Measurements from ENCODE around the gene RAD51B.

- TF ChIP-seq, protein P1, sequence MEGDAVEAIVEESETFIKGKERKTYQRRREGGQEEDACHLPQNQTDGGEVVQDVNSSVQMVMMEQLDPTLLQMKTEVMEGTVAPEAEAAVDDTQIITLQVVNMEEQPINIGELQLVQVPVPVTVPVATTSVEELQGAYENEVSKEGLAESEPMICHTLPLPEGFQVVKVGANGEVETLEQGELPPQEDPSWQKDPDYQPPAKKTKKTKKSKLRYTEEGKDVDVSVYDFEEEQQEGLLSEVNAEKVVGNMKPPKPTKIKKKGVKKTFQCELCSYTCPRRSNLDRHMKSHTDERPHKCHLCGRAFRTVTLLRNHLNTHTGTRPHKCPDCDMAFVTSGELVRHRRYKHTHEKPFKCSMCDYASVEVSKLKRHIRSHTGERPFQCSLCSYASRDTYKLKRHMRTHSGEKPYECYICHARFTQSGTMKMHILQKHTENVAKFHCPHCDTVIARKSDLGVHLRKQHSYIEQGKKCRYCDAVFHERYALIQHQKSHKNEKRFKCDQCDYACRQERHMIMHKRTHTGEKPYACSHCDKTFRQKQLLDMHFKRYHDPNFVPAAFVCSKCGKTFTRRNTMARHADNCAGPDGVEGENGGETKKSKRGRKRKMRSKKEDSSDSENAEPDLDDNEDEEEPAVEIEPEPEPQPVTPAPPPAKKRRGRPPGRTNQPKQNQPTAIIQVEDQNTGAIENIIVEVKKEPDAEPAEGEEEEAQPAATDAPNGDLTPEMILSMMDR (IDR thresholded peaks at IDR 0.05; ENCODE audit: poor library complexity): no peak
- no peak for TF ChIP-seq EZH2 (IDR thresholded peaks at IDR 0.05; ENCODE audit: borderline replicate concordance)
- TF ChIP-seq EZH2phosphoT487 (IDR thresholded peaks at IDR 0.05; ENCODE audit: low read depth, severe bottlenecking, unreplicated experiment): no peak
Measured at GRCh38 chr14:68253160-68253780, 433.7 kb downstream of the RAD51B start.

Data from hepatocyte (in vitro differentiated cells).